T47D (cell line): ENCODE data around the gene CDKL4.
"Not testable (repeated sequence)": the region's sequence is repeated elsewhere in the genome, so short reads cannot be mapped to it uniquely, and the experiment has no call there.

ENCODE experiments used
- DNase-seq, 2 experiments: peaks; one replicate each; pipeline versions ENCODE4 v3.0.0 to v3.0.0-alpha.2; 2011 to 2012; ENCODE audit warnings: low read depth in 1 of 2, low spot score in 1 of 2
- JUND ChIP-seq: IDR thresholded peaks from 2 replicates; pipeline ENCODE4 v1.6.1; 2012; ENCODE audit warnings: low read depth
- in situ Hi-C: cut with HindIII; loops from 2 replicates; pipeline ENCODE4 v1.10.0; 2016; ENCODE audit warnings: low sequenced_read_pairs, low pct_unique_long_range_greater_than_20kb

CDKL4 gene

DNA sequence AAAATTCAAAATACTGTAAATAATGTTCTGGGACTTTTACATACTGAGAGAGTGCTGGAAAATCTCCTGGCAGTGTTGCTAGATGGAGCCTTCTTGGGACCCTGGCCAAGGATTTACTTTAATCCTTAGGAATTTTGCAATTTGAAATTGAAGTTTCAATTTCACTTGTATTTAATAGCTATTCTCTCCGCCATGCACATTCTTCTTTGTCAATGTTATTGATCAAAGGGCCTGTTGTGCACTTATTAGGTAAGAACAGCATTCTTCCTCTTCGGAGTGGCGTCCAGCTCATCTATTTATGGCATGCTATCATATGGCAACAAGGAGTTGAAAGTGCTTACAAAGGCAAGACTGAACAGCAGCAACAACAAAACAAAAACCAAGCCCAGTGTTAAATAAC, 82.8 kb downstream of the CDKL4 start:
- DNase-seq = no peak
- in situ Hi-C loops = no loop called here
- no peak for TF ChIP-seq JUND

DNA sequence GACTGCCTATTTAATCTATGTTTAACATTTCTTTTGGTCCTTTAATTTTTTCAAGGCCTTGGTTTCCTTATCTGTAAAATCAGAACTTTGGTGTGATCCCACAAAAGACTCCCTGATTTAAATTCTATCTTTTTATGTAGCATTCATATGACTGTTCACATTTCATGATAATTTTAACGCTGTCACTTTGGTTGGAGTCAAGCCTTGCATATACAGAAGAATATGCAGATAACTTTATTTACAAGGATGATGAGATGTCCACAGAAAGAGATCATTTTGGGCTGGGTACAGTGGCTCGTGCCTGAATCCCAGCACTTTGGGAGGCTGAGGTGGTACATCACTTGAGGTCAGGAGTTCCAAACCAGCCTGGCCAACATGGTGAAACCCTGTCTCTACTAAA, 84.5 kb downstream of the CDKL4 start:
- in situ Hi-C loops = no loop called here
- no peak for DNase-seq
- no peak for TF ChIP-seq JUND

GRCh38 chr2:39158351-39158750, 85.4 kb downstream of the CDKL4 start:
- DNase-seq = no peak
- TF ChIP-seq JUND = no peak
- in situ Hi-C loops = no loop called here

DNA sequence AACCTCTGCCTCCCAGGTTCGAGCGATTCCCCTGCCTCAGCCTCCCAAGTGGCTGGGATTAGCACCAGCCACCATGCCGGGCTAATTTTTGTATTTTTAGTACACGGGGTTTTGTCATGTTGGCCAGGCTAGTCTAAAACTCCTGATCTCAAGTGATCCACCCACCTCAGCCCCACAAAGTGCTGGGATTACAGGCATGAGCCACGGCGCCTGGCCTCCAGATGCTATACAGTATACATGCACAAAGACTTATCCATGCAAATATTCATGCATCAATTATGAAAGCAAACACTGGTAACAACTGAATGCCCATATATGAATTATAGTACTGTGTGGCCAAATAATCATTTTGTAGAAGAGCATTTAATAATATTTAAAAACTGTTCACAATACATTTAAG, 86.9 kb downstream of the CDKL4 start:
- no peak for TF ChIP-seq JUND
- in situ Hi-C loops = no loop called here
- no peak for DNase-seq

DNA sequence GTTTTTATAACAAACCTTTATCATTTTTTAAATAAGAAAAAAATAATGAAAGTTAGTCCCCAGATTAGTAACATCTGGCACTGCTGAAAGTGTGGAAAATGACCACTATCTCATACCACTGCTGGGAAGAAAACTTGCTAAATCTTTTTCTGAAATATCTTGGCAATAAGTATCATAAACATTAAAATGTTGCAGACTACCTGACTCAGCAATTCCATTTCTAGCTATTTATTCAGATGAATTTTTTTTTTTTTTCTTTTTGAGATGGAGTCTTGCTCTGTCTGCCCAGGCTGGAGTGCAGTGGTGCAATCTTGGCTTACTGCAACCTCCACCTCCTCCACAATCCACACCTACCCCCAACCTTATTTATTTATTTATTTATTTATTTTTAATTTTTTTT, 87.7 kb downstream of the CDKL4 start:
- in situ Hi-C loops = no loop called here
- DNase-seq = no peak
- no peak for TF ChIP-seq JUND

- in situ Hi-C loops, DNase-seq: not testable (repeated sequence)
Observed at GRCh38 chr2:39155573-39155972, 88.2 kb downstream of the CDKL4 start.

- in situ Hi-C loops = no loop called here
- TF ChIP-seq JUND = no peak
- DNase-seq = no peak
Observed at GRCh38 chr2:39154944-39155343, 88.8 kb downstream of the CDKL4 start.

DNA sequence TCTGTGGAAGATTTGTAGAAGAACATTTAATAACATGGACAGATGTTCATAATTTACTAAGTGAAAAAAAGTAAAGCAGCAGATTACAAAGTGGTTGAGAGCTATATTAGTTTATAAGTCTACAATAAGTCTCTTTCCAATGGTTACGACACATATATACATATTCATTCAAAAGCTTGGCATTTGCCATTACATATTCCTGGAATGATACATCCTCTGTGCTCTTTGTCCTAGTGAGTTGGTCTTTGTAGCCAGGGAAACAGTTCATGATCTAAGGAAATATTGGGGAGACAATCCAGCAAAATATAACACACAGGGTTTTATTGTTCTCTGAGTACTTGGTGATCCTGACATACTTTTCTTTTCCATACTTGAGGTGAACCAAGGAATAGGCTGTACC, 90.5 kb downstream of the CDKL4 start:
- no peak for TF ChIP-seq JUND
- DNase-seq = no peak
- in situ Hi-C loops = no loop called here

DNA sequence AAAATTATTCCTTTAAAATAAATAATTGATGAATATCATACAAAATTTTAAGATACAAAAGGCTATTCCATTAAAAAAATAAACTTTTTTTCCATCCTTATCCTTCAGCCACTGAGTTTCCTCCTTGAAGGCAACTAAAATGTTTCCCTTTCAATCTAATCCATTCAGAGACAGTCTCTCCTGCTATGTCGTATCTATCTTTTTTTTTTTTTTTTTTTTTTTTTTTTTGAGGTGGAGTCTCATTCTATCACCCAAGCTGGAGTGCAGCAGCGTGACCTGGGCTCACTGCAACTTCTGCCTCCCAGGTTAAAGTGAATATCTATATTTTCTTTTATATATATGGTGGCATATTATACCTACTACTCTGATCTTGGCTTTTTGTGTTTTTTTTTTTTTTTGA, 91.3 kb downstream of the CDKL4 start:
- DNase-seq = no peak
- no peak for TF ChIP-seq JUND
- in situ Hi-C loops = no loop called here

DNA sequence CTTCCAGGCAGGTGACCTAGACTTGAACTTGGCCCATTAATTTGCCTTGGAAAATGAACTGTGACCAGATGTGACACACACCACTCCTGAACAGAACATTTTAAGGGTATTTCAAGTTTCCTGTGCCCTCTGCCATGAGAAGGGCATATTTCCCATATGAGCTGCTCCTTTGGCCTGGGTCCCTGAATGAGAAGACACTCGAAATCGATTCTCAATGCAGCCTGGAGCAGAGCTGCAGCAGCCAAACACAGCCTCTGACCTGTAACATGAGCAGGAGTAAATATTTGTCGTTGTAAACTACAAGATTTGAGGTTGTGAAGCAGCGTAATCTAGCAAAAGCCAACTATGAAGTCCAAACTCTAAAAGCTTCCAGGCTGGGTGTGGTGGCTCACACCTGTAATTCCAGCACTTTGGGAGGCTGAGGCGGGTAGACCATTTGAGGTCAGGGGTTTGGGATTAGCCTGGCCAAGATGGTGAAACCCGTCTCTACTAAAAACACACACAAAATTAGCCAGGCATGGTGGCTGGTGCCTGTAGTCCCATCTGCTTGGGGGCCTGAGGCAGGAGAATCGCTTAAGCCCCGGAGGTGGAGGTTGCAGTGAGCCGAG, 92.8 kb downstream of the CDKL4 start:
- peak in 1 of 2 experiments; percentile 27 for DNase-seq
- TF ChIP-seq JUND = no peak
- in situ Hi-C loops = no loop called here

DNA sequence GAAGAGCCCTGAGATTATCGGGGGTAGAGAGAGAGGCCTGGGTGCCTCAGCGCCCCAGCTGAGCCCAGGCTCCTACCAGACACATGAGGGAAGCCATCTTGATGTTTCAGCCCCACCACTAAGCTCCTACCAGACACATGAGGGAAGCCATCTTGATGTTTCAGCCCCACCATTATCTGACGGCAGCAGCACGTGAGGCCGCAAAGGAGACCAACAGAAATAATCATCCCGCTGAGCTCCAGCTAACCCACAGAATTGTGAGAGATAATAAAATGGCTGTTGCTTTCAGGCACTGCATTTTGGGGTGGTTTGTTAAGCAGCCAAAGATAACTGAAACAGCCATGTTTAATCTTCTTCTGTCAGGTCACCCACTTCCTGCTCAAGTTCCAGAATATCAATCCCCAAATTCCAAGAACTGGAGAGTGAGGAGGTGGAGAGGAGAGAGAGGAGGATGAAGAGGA, 93.6 kb downstream of the CDKL4 start:
- no peak for TF ChIP-seq JUND
- in situ Hi-C loops = no loop called here
- DNase-seq = no peak

- DNase-seq = no peak
- in situ Hi-C loops = no loop called here
- TF ChIP-seq JUND = no peak
Observed at GRCh38 chr2:39146630-39147029, 97.1 kb downstream of the CDKL4 start.

- no peak for TF ChIP-seq JUND
- no peak for DNase-seq
- in situ Hi-C loops = no loop called here
Observed at GRCh38 chr2:39145906-39146421, 97.8 kb downstream of the CDKL4 start.

DNA sequence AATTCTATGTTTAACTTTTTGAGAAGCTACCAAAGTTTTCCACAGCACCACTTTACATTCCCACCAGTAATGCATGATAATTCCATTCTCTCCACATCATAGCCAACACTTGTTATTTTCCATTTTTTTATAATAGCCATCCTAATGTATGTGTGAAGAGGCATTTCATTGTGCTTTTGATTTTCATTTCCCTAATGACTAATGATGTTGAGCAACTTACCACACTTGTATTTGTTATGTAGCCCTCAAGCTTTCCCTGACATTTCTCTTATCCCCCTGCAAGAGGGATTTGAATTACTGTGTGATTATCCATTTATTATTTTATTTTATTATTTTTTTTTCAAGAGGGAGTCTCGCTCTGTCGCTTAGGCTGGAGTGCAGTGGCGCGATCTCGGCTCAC, 99.4 kb downstream of the CDKL4 start:
- no peak for DNase-seq
- TF ChIP-seq JUND = no peak
- in situ Hi-C loops = no loop called here
